ENCODE data around the gene TFF2.

TFF2 gene

DNA sequence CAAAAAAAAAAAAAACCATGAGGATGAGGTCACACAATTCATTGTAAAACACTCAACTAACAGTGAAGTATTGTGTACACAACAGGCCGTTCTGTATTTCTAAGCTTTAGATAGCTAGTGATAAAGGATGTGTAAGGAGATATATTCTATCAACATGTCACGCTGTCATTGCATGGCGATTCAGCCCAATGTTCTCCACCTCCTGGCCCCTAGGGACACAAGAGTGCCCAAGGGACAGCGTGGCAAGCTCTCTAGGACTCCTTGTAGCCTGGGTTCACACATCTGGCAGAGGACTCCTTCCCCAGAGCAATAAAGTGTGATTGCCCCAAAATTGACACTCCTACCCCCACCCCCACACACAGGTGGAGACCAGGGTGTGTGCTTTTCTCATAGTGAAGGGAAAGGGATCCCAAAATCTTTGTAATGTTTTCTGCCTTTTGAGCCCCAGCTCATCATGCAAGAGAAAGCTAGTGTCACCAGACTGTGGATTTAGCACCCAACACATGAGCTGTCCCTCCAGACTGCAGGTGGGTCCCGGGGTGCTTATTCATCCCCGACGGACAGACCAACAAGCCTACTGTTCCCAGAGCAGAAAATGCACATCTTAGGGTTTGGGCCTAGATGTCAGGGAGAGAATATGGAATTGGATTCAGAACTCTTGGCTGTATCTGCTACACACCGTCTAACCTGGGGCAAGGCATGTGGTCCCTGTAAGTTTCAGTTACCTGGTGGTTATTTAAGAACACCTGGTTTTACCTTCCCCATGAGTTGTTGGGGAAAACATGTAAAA is 33.6 kb upstream of the TFF2 start:
- DNase-seq = no peak

DNA sequence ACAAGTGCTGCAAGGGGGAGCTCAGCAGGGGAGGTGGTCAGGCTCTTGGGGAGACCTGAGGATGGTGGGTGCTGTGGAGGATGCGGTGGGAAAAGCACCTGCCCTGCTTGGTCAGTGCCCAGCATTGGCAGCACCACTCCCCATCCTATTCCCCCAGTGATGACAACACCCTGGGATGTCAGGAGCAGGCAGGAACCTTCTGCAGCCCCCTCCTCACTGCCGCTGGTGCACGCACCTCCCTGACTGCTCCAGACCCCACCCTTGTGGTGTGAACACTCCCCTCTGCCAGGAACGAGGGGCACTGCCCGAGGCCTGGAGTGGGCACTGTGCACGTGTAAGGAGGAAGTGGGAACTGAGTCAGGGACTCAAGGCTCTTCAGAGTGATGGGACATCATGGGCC is 32.5 kb upstream of the TFF2 start:
- no peak for DNase-seq

DNA sequence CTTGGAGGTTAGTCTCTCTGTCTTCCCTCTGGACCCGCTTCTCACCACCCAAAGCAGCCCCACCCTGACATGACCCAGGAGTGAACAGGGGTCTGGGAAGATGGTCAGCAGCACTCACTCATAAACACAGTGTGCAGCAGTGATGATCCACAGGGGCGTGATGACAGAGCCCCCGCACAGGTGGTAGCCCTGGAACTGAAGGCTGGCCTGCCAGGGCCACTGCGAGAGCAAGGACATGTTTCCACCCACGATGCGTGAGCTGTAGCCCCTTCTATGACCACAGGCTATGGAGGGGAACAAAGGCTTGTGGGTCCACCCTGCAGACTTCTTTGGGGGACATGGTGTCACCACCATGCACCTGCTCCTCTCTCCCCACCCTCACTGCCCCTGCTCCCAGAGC is 32.1 kb upstream of the TFF2 start:
- no peak for DNase-seq

DNA sequence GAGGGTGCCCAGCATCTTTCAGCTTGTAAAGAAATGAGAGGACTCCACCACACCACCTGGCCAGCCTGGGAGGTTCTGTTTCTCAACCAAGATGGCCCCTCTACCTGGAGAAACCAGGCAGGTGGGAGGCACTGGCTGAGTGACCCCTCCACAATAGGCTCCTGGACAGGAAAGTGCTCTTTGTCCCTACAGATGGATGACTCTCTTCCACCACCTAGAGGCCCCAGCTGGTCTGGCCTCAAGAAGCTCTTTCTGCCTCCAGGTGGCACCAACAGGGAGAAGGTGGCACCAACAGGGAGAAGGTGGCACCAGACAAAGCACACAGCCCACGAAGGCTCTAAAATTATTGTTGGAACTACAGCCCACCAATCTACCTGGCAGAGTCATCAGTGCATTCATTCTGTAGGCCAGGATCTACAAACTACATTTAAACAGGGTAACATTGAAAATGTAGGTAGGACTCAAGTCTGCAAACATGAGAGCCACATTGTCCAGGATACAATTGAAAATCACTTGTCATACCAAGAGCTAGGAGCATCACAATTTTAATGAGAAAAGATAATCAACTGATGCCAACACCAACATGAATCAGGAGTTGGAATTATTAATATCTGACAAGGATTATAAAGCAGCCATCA is 30.7 kb upstream of the TFF2 start:
- no peak for DNase-seq

DNA sequence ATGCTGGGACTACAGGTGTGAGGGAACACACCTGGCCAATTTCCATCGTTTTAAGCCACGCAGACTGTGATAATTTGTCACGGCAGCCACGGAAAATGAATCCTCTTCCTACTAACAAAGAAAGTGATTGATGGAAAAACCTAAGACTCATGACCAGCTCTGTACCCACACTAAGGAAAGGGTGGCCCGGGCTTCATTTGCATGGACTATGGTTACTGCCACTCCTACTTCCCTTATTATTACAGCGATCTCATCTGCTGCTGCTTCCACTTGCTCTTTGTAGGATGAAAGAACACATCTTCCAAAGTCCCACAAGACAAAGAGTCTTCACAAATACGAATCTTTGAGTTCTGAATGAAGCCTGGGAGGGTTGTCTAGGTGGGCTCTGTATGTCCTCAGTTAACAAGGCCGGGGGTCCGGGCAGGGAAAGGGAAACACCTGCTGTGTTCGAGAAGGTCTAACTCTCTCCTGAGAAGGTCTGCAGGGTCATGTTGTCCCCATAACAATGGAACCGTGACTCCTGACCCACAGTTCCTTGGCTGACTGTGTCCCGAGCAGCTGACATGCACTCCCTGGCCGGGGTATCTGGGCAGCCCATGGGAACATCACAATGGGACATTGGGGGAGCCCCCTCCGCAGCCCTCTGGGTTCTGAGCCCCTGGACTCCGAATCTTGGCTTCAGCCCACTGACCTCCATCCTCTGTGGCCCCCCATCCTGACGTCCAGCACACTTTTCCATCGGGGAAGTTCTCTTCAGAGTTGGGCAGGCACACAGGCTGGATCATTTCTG is 28.8 kb upstream of the TFF2 start:
- DNase-seq = no peak

DNA sequence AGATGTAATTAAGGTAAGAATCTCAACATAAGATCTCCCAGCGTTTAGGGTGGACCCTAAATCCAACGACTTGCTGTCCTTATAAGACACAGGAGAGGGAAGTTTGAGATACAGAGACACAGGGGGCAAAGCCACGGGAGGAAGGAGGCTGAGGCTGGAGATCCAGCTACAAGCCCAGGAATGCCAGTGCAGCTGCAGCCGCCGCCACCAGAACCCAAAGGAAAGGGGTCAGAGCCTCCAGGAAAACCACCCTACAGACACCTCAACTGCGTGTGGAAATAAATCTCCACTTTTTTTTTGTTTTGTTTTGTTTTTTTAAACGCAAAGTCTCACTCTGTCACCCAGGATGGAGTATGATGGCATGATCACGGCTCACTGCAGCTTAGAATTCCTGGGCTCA is 27.6 kb upstream of the TFF2 start:
- no peak for DNase-seq

DNA sequence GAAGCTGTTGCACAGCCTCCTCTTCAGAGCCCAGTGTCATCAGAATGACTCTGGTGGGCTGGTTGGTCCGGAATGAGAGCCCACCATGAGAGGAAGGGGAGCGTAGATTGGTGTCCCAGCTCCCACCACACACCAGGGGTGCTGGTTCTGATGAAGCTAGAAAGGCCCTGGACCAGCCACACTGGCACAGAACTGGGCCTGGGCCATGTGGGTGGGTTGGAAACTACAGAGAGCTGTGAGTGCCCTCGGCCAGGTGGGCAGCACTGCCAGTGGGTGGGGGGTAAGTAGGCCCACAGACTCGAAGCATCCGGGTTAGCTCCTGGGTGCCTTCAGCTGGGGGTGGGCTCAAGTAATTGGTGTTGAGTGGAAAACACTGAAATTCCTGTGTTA is 27.2 kb upstream of the TFF2 start:
- DNase-seq = no peak

DNA sequence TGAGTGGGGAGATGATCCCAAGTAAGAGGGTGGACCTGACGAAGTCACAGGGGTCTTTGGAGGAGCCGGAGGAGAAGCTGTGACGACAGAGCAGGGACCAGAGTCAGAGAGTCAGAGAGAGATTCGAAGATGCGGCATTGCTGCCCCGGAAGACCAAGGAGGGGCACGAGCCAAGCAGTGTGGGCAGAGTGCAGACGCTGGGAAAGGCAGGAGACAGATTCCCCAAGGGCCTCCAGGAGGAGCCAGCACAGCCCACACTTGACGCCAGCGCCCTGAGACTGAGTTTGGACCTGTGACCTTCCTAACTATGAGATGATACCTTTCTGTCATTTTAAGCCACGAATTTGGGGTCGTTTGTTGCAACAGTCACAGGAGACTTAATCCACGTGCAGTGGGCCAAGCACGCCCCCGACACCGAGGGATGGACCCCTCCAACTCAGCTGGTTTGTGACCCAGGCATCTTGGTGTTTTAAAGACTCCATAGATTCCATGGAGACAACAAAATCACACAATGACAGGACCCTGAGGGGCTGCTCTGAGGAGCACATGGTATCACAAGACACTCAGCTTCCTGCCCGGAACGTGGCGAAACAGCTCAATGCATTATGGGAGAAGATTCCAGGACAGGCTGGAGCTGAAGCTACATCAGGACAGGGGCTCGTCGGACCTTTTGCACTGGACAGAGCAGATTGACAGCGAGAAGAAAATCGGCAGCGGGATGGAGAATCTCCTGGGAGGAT is 26.6 kb upstream of the TFF2 start:
- DNase-seq = no peak

DNA sequence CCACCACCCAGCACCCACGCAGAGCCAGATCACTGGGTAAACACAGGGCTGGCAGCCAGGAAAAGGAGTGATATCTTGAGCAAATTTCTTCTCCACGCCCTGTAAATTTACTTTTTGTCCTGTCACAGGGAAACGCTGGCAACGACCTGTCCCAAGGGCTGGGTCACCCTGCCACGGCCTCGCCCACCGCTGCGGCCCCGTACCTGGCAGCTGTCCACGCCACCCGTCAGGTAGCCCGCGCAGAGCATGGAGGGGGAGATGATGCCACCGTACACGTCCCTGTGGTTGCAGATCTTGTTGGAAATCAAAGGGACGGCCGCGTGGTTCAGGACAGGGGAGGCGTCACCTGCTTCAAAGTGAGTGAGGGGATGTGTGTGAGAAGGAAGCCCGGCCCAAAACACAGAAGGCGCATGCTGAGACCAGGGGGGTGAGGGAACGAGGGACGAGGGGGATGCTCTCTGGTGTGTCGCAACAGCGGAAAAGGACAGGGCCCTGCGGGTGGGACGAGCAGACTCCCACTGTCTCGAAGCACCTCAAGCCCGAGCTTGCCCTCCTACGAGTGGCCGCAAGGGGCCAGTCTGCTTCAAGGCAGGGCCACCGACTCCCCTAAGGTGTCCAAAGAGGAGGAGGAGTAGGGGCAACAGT is 25.7 kb upstream of the TFF2 start:
- no peak for DNase-seq

DNA sequence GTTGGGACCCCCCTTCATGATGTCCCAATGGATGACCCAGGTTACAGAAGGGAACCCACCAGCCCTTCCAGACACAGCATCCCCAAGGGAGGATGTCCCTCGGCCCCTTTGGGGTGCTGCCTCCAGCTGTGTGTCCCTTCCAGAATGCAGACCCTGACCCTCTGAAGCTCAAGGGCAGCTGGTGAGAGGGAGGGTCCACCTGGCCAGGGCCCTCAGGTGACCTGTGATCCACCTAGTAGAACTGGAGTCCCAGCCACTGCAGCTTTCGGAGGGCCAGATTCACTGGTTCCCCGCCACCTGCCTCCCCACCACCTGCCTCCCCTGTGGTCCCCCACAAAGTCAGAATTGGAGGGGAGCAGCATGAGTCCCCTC is 25.2 kb upstream of the TFF2 start:
- no peak for DNase-seq

DNA sequence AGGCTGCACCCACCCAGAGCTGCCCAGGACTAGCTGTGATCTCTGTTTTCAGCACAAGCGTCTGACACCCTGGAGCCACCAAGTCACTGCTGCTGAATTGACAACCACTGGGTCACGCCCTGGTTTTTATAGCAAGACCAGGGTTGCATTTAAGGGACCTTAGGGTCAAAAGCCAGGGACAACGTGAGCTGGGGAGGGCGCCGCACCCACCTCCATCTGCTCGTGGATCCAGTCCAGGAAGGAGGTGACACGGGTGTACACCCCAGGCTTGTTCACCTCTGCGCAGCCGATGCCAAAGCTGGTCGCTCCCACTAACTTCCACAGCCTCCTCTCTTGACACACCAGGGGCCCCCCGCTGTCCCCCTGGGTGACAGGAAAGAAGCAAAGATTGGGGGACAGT is 24.7 kb upstream of the TFF2 start:
- DNase-seq = no peak

DNA sequence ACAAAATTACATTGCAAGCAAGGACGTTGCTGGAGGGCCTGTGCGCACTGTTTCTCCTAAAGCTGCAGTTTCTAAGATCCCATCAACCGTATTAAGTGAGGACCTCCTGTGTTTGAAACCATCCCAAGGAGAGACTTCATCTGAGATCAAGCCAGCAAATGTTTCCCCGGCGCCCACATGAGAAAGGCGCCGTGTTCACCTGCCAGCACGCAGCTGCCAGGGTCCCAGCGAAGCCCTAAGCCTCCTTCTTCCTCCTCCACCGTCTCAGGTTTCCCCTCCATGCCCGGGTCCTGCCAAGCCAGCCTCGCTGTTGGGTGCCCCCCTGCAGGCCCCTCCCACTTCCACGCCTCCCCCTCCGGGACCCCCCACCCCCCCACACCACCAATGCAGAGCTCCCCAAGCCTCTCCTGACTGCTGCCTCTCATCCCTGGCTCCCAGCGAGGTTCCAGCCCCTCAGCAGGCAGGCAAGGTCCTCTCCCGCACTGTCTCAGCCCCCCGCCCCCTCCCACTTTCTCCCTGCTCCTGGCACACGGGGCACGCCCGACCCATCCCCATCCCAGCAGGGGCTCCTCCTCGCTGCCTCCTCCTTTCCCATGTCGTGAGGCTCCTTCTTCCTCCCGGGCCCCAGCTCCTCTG is 24.2 kb upstream of the TFF2 start:
- DNase-seq = no peak

DNA sequence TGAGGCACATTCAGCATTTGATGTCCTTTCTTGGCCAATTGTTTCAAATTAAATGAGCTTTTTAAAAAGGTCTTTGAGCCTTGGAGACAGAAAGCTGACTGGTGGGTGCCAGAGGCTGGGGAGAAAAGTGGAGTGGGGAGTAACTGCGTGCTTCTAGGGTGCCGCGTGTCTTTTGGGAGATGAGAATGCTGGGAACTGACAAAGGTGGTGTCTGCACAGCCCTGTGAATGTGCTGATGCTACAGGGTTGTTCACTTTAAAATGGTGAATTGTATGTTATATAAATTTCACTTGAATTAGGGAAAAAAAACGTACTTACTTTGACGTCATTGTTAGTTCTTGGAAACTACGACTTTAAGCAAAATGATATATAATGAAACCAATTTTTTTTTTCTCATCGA is 23.7 kb upstream of the TFF2 start:
- no peak for DNase-seq

DNA sequence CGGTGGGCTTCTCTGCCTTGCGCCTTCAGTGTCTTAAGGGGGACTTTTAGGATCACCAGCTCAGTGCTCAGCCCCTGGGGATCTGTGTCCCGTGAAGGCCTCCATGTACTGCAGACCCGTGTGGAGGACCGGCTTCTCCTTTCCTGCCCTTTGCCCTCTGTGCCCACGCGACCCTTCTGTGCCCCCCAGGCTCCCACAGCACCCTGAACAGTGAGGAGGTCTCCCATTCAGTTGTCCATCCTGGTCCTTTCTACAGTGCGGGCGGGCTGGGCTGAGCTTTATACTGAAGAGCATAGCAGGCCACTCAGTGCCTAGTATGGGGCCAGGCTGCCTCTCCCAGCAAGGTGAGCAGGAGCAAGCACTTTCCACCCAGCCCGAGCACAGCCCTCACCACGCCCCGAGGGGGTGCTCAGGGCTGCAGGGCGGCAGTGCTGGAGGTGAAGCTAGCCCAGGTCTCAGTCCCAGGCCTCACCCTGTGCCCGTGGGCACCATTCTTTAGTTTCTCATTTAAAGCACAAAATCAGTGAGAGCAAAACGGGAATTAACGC is 23.2 kb upstream of the TFF2 start:
- no peak for DNase-seq

DNA sequence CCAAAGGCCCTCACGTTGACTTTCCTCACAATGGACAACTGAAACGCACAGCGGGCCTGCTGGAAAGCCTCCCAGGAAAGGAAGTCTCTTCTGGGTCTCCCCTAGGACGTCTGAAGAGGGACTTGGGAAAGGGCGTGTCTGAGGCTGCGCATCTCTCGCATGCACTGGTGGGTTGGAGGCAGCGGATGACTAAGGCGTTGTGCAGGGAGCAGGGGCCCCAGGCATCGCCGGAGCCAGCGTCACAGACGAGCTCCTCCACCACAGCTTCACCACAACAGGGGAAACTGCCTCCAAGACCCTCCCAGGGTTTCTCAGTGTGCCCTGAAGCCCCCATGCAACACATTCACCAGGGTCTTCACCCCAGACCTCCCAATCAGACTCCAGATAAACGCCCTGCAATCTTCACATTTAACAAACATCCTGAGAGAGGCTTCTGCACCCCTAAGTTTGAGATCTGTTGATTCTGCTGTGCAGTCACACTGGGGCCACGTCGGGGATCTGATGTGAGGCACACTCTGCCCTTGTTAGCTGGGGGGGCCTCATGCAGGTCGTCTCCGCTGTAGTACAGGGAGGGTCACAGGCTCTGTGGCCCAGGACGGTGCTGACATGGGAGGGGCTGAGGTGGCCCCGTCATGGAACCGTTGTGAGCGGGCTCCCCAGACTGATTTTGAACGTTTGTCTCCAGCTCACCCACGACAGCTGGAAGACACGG is 22.6 kb upstream of the TFF2 start:
- no peak for DNase-seq

DNA sequence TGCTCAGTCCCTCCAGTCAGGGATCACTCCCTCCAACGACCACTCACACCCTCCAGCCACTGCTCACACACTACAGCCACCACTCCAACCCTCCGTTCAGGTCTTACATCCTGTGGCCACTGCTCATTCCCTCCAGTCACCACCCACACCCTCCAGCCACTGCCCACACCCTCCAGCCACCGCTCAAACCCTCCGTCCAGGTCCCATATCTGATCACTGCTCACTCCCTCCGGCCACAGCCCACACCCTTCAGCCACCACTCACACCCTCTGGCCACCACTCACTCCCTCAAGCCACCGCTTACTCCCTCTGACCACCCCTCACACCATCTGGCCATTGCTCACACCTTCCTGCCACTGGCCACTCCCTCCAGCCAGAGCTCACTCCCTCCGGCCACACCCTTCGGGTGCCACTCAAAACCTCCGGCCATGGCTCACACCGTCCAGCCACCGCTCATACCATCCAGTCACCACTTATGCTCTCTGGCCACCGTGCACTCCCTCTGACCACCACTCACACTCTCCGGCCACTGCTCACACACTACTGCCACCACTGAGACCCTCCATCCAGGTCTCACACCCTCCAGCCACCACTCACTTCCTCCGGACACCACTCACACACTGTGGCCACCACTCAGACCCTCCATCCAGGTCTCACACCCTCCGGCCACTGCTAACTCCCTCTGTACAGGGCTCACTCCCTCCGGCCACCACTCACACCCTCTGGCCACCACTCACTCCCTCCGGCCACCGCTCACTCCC is 20.3 kb upstream of the TFF2 start:
- DNase-seq = no peak

DNA sequence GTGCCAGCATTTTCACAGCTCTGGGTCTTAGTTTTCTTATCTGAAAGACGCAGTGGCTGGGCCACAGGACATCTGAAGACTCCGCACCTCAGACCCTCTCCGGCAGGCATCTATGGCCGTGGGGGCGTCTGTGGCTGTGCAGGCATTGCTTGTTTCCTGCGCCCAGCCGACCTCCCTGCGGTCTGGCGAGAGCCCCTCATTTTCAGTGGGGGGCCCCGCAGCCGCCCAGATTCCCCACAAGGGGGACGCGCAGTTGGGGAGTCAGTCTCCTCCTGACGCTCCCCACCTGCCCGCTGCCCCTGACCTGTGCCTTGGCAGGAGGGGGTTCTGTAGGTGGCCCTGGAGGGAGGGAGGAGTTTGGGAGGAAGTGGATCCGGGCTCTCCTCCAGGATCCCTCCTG is 19.0 kb upstream of the TFF2 start:
- no peak for DNase-seq

DNA sequence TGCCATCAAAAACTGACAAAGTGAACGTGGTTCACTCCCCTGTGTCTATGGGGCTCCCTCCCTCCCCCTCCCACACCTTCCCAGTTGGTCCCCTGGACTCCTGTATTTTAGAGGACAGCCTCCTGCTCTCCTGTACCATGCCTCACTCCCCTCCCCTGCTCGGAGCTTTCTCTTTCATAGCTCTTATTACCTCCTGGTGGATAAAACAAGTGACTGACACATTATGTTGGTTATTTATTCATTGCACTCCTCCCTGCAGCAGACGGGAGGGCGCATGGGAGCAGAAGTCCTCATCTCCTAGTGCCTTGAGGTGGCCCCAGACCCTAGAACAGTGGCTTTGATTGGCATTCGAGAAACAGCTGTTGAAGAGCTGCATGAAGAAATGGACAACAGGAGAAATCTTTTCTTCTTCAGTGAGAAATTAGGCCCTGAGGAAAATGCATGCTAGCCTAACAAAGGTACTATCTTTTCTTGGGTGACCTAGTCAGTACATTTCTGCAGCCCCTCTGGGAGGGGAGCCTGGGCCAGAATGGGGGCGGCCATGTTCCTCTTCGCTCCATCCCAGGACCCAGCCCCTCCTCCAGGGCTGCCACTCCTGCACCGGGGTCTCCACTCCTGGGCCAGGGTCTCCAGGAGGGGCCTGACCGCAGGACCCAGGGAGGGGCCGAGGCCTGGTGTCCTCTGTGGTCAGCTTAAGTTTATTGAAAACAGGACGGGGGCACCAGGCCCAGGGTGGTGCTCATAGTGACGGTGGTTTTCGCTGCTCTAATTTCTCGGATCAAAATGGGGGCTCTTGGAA is 16.8 kb upstream of the TFF2 start:
- DNase-seq = no peak

DNA sequence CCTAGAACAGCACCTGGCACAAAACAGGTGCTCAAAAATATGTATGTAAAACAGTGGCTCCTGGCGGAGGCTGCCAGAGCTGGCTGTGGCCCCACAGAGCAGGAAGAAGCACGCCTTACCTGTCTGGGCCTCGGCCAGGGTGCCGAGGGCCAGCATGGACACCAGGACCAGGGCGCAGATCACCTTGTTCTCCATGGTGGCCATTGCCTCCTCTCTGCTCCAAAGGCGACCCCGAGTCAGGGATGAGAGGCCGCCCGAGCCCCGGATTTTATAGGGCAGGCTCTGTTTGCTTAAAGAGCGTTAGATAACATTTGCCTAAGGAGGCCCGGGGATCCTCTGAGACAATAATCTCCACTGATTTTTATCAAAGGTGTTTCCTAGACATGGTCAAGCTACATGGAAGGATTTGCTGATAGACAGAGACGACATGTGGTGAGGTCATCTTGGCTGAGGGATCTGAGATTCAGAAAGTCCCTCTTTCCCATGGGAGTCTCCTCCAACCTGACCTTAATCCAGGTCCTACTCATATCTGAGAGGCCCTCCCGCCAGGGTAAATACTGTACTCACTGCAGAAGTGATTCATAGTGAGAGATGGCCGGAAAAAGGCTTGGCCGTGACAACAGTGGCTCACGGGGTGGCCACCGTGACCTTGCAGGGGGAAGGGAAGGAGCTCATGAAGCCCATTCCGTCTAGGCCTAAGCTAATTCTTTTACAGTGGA is 15.7 kb upstream of the TFF2 start, which contains the start of gene TFF1:
Gene TFF1 (minus strand): TSS at position 244 of the 719 bp plus-strand sequence. CDS start 40 bp downstream, at position 204.
- DNase-seq = no peak

Measured in KG1 (cell line).